WTC11 (cell line): ENCODE results near the gene NEURL3.

ENCODE experiments used
- CBFB ChIP-seq: sonication (generic); formaldehyde crosslinking; IDR thresholded peaks from 2 replicates; pipeline ENCODE4 v1.8.1; 2022; ENCODE audit warnings: mild to moderate bottlenecking, low read depth, missing genetic modification reagents
- ESRRA ChIP-seq: sonication (generic); formaldehyde crosslinking; IDR thresholded peaks from 2 replicates; pipeline ENCODE4 v1.8.1; 2022; ENCODE audit warnings: mild to moderate bottlenecking, missing genetic modification reagents, borderline replicate concordance
- NFYB ChIP-seq: sonication (generic); formaldehyde crosslinking; conservative IDR thresholded peaks from 2 replicates; pipeline ENCODE4 v1.8.0; 2022; ENCODE audit warnings: low read depth, missing genetic modification reagents
- NR2C2 ChIP-seq: sonication (generic); formaldehyde crosslinking; IDR thresholded peaks from 2 replicates; pipeline ENCODE4 v1.8.0; 2022; ENCODE audit warnings: mild to moderate bottlenecking, missing genetic modification reagents
- SP1 ChIP-seq: sonication (generic); formaldehyde crosslinking; conservative IDR thresholded peaks from 2 replicates; pipeline ENCODE4 v1.8.1; 2022; ENCODE audit warnings: missing genetic modification reagents
- TP53 ChIP-seq: sonication (generic); formaldehyde crosslinking; IDR thresholded peaks from 2 replicates; pipeline ENCODE4 v1.8.1; 2023; ENCODE audit warnings: mild to moderate bottlenecking, missing genetic modification reagents
- ZNF121 ChIP-seq: sonication (generic); formaldehyde crosslinking; IDR thresholded peaks from 2 replicates; pipeline ENCODE4 v1.8.0; 2023; ENCODE audit warnings: missing genetic modification reagents
- TF ChIP-seq, protein P1 (sequence below): fragments of 200-600 bp; IDR thresholded peaks from 2 replicates; pipeline ENCODE4 v1.8.0; 2022; ENCODE audit warnings: antibody characterized with exemption
- TF ChIP-seq, protein P2 (sequence below): sonication (generic); formaldehyde crosslinking; IDR thresholded peaks from 2 replicates; pipeline ENCODE4 v1.8.0; 2022; ENCODE audit warnings: mild to moderate bottlenecking, missing genetic modification reagents
- TF ChIP-seq, protein P3 (sequence below): sonication (generic); formaldehyde crosslinking; IDR thresholded peaks from 2 replicates; pipeline ENCODE4 v1.8.1; 2022; ENCODE audit warnings: missing genetic modification reagents, borderline replicate concordance
- TF ChIP-seq, protein P4 (sequence below): sonication (generic); formaldehyde crosslinking; IDR thresholded peaks from 2 replicates; pipeline ENCODE4 v1.8.1; 2023; ENCODE audit warnings: mild to moderate bottlenecking, missing genetic modification reagents
- TF ChIP-seq, protein P5 (sequence below): sonication (generic); formaldehyde crosslinking; IDR thresholded peaks from 2 replicates; pipeline ENCODE4 v1.8.1; 2023; ENCODE audit warnings: mild to moderate bottlenecking, missing genetic modification reagents, moderate library complexity
- TF ChIP-seq, protein P6 (sequence below): sonication (generic); formaldehyde crosslinking; IDR thresholded peaks from 2 replicates; pipeline ENCODE4 v1.8.0; 2022; ENCODE audit warnings: mild to moderate bottlenecking, missing genetic modification reagents

DNA sequence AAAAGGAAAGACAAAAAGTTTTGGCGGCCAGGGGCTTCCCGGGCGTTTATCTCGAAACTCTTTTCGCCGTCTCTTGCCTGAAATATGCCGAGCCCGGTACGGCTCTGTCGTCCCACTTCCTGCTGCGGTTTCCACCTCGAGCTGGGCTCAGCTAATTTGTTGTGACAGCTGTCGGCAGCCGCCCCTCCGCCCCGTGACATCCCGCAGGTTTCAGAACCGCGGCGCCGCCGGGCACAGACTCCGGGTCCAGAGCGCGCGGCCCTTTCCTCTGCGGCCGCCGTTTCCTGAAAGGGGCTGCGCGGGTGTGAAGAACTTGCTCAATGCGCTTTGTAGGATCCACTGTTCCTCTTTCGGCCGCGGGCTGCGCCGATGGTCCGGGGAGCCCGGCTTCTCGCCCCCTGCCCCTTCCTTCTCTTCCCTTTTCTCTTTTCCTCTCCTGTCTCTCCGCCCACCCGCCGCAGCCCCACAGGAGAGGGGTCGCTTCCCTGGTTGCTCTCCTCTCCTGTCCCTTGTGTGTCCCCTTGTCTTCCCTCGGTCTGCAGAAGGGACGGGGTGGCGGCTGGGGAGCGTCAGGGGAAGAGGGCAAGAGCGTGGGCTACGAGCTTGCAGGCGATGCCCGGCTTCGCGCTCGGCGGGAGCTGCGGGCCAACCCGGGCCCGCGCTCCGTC lies 32.0 kb upstream of the NEURL3 start:
- TF ChIP-seq, protein P1, sequence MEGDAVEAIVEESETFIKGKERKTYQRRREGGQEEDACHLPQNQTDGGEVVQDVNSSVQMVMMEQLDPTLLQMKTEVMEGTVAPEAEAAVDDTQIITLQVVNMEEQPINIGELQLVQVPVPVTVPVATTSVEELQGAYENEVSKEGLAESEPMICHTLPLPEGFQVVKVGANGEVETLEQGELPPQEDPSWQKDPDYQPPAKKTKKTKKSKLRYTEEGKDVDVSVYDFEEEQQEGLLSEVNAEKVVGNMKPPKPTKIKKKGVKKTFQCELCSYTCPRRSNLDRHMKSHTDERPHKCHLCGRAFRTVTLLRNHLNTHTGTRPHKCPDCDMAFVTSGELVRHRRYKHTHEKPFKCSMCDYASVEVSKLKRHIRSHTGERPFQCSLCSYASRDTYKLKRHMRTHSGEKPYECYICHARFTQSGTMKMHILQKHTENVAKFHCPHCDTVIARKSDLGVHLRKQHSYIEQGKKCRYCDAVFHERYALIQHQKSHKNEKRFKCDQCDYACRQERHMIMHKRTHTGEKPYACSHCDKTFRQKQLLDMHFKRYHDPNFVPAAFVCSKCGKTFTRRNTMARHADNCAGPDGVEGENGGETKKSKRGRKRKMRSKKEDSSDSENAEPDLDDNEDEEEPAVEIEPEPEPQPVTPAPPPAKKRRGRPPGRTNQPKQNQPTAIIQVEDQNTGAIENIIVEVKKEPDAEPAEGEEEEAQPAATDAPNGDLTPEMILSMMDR = no peak
- TF ChIP-seq, protein P2, sequence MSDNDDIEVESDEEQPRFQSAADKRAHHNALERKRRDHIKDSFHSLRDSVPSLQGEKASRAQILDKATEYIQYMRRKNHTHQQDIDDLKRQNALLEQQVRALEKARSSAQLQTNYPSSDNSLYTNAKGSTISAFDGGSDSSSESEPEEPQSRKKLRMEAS (CRISPR knock-in tag) = no peak; the same call in 1 of the 2 replicates
- TF ChIP-seq, protein P3, sequence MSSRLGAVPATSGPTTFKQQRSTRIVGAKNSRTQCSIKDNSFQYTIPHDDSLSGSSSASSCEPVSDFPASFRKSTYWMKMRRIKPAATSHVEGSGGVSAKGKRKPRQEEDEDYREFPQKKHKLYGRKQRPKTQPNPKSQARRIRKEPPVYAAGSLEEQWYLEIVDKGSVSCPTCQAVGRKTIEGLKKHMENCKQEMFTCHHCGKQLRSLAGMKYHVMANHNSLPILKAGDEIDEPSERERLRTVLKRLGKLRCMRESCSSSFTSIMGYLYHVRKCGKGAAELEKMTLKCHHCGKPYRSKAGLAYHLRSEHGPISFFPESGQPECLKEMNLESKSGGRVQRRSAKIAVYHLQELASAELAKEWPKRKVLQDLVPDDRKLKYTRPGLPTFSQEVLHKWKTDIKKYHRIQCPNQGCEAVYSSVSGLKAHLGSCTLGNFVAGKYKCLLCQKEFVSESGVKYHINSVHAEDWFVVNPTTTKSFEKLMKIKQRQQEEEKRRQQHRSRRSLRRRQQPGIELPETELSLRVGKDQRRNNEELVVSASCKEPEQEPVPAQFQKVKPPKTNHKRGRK = no peak
- TF ChIP-seq TP53 (no peak), ESRRA (CRISPR knock-in tag) (no peak), ZNF121 (CRISPR knock-in tag) (no peak), SP1 (no peak), CBFB (CRISPR knock-in tag) (no peak), NFYB (CRISPR knock-in tag) (no peak), NR2C2 (CRISPR knock-in tag) (no peak)
- TF ChIP-seq, protein P4, sequence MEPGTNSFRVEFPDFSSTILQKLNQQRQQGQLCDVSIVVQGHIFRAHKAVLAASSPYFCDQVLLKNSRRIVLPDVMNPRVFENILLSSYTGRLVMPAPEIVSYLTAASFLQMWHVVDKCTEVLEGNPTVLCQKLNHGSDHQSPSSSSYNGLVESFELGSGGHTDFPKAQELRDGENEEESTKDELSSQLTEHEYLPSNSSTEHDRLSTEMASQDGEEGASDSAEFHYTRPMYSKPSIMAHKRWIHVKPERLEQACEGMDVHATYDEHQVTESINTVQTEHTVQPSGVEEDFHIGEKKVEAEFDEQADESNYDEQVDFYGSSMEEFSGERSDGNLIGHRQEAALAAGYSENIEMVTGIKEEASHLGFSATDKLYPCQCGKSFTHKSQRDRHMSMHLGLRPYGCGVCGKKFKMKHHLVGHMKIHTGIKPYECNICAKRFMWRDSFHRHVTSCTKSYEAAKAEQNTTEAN (CRISPR knock-in tag) = no peak
- TF ChIP-seq, protein P5, sequence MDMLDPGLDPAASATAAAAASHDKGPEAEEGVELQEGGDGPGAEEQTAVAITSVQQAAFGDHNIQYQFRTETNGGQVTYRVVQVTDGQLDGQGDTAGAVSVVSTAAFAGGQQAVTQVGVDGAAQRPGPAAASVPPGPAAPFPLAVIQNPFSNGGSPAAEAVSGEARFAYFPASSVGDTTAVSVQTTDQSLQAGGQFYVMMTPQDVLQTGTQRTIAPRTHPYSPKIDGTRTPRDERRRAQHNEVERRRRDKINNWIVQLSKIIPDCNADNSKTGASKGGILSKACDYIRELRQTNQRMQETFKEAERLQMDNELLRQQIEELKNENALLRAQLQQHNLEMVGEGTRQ (CRISPR knock-in tag) = no peak
- TF ChIP-seq, protein P6, sequence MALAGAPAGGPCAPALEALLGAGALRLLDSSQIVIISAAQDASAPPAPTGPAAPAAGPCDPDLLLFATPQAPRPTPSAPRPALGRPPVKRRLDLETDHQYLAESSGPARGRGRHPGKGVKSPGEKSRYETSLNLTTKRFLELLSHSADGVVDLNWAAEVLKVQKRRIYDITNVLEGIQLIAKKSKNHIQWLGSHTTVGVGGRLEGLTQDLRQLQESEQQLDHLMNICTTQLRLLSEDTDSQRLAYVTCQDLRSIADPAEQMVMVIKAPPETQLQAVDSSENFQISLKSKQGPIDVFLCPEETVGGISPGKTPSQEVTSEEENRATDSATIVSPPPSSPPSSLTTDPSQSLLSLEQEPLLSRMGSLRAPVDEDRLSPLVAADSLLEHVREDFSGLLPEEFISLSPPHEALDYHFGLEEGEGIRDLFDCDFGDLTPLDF (CRISPR knock-in tag) = no peak
